Activated CD4-positive, alpha-beta T cell treated with anti-CD3 and anti-CD28 coated beads, Interleukin-2, amount 50 U/mL, for 48 hours (primary cell): ENCODE results near the gene ZMYND15.

ENCODE experiments used
- DNase-seq, 2 experiments: peaks; one replicate each; pipeline ENCODE4 v3.0.0-alpha.2; 2020

ZMYND15 gene

GRCh38 chr17:4743898-4744297 lies 4.3 kb downstream of the ZMYND15 start:
- no peak for DNase-seq

GRCh38 chr17:4744999-4745969 lies 5.7 kb downstream of the ZMYND15 start:
- no peak for DNase-seq

GRCh38 chr17:4747847-4748246 lies 8.2 kb downstream of the ZMYND15 start:
- DNase-seq = no peak

GRCh38 chr17:4748686-4749085 lies 9.1 kb downstream of the ZMYND15 start:
- no peak for DNase-seq

- DNase-seq = no peak
Observed at GRCh38 chr17:4750606-4751005, 11.0 kb downstream of the ZMYND15 start.

GRCh38 chr17:4751932-4752331 lies 12.3 kb downstream of the ZMYND15 start:
- no peak for DNase-seq

GRCh38 chr17:4753392-4753791 lies 13.8 kb downstream of the ZMYND15 start:
- DNase-seq = no peak

GRCh38 chr17:4759776-4760236 lies 20.2 kb downstream of the ZMYND15 start:
- no peak for DNase-seq

- DNase-seq = no peak
Observed at GRCh38 chr17:4764595-4764994, 25.0 kb downstream of the ZMYND15 start.

GRCh38 chr17:4766201-4766600 lies 26.6 kb downstream of the ZMYND15 start:
- no peak for DNase-seq

- DNase-seq = no peak
Observed at GRCh38 chr17:4766723-4767122, 27.1 kb downstream of the ZMYND15 start.

- no peak for DNase-seq
Observed at GRCh38 chr17:4768298-4768697, 28.7 kb downstream of the ZMYND15 start.

- DNase-seq = no peak
Observed at GRCh38 chr17:4769628-4770027, 30.0 kb downstream of the ZMYND15 start.

GRCh38 chr17:4771519-4772234 lies 32.0 kb downstream of the ZMYND15 start, which contains the start of gene TM4SF5:
TSS of gene TM4SF5 (plus strand) at chr17:4771886. CDS start at chr17:4771923, 37 bp downstream.
- DNase-seq = no peak

- DNase-seq = no peak
Observed at GRCh38 chr17:4772235-4772613, 32.6 kb downstream of the ZMYND15 start.

- no peak for DNase-seq
Observed at GRCh38 chr17:4777969-4778760, 38.5 kb downstream of the ZMYND15 start.

GRCh38 chr17:4780325-4780955 lies 40.8 kb downstream of the ZMYND15 start:
- DNase-seq = no peak

- DNase-seq = peak in 1 of 2 experiments; percentile 26
Observed at GRCh38 chr17:4782652-4783051, 43.0 kb downstream of the ZMYND15 start.

GRCh38 chr17:4785311-4786105 lies 45.9 kb downstream of the ZMYND15 start:
- peak in 1 of 2 experiments; percentile 11 for DNase-seq

GRCh38 chr17:4786106-4786511 lies 46.5 kb downstream of the ZMYND15 start, which contains the start of gene VMO1:
TSS of gene VMO1 (minus strand) at chr17:4786364. CDS start at chr17:4786352, 12 bp downstream.
- DNase-seq = no peak

GRCh38 chr17:4786516-4786915 lies 46.9 kb downstream of the ZMYND15 start:
- no peak for DNase-seq
